Measurements from ENCODE around the gene WWOX. TPM values are rescaled to one million over a fixed set of nuclear protein-coding genes. Genes with fewer than 3 reads are reported as not detected.

WWOX gene
- total RNA-seq, 2 experiments from 2014 or later: 19.1 to 23.7 TPM

- no peak for DNase-seq
Measured at GRCh38 chr16:78385086-78385805, 285.8 kb downstream of the WWOX start.

GRCh38 chr16:78386557-78387324 is 287.3 kb downstream of the WWOX start:
- ChIA-PET CTCF (no interaction called here), POLR2A (interaction anchor here (0.5 kb wide), 1 partner anchor 293 kb away, joined by 3 read pairs; no protein-coding TSS in a partner anchor)
- intact Hi-C loops (cut with micrococcal nuclease): no loop called here
- Mint-ChIP-seq H3K9me3 (no peaks in the 10 kb centered on the region), H3K27ac (no peak overlapping the region), H3K4me3 (no peak overlapping the region), H3K36me3 (ENCODE audit: low read depth) (peaks cover 15% of the 10 kb centered on the region), H3K4me1 (ENCODE audit: low read depth) (no peaks in the 10 kb centered on the region), H3K27me3 (no peaks in the 10 kb centered on the region)
- DNase-seq: no peak
- TF ChIP-seq CTCF (IDR thresholded peaks at IDR 0.05): no peak
- no peak for ATAC-seq

More at GRCh38 chr16:78385086-78385805, 285.8 kb downstream of the WWOX start:
- POLR2A ChIA-PET: no interaction called here
- CTCF ChIA-PET: no interaction called here
- Mint-ChIP-seq H3K27ac (no peak overlapping the region), H3K4me1 (ENCODE audit: low read depth) (no peaks in the 10 kb centered on the region), H3K36me3 (ENCODE audit: low read depth) (peaks cover 16% of the 10 kb centered on the region), H3K27me3 (no peaks in the 10 kb centered on the region), H3K9me3 (no peaks in the 10 kb centered on the region), H3K4me3 (no peak overlapping the region)
- TF ChIP-seq CTCF (IDR thresholded peaks at IDR 0.05): no peak
- intact Hi-C loops (cut with micrococcal nuclease): no loop called here
- no peak for ATAC-seq

- Mint-ChIP-seq H3K4me3 (no peak overlapping the region), H3K9me3 (peaks cover 5% of the 10 kb centered on the region), H3K36me3 (ENCODE audit: low read depth) (peaks cover 20% of the 10 kb centered on the region), H3K27ac (no peak overlapping the region), H3K4me1 (ENCODE audit: low read depth) (no peaks in the 10 kb centered on the region), H3K27me3 (no peaks in the 10 kb centered on the region)
- intact Hi-C loops (cut with micrococcal nuclease): no loop called here
- DNase-seq: no peak
- no peak for TF ChIP-seq CTCF (IDR thresholded peaks at IDR 0.05)
- ATAC-seq: no peak
- POLR2A ChIA-PET: no interaction called here
- CTCF ChIA-PET: no interaction called here
Measured at GRCh38 chr16:78389009-78389498, 289.6 kb downstream of the WWOX start.

- CTCF ChIA-PET: no interaction called here
Measured at GRCh38 chr16:78390092-78390491, 290.6 kb downstream of the WWOX start.

More at GRCh38 chr16:78390092-78390491, 290.6 kb downstream of the WWOX start:
- no peak for TF ChIP-seq CTCF (IDR thresholded peaks at IDR 0.05)
- Mint-ChIP-seq H3K4me1 (ENCODE audit: low read depth) (no peaks in the 10 kb centered on the region), H3K27ac (no peak overlapping the region), H3K27me3 (no peaks in the 10 kb centered on the region), H3K9me3 (peaks cover 5% of the 10 kb centered on the region), H3K36me3 (ENCODE audit: low read depth) (peaks cover 20% of the 10 kb centered on the region), H3K4me3 (no peak overlapping the region)
- no peak for ATAC-seq
- DNase-seq: no peak
- POLR2A ChIA-PET: no interaction called here
- intact Hi-C loops (cut with micrococcal nuclease): no loop called here

Measured in activated CD8-positive, alpha-beta T cell treated with anti-CD3 and anti-CD28 coated beads for 36 hours (primary cell).